ENCODE results near the gene SCYGR8. TPM values are rescaled to one million over a fixed set of nuclear protein-coding genes. Genes with fewer than 3 reads are reported as not detected.

Gene SCYGR8
- not detected in 2 replicates for total RNA-seq

GRCh38 chr2:227745594-227745993 is at the start of gene SCYGR8:
TSS of gene SCYGR8 (plus strand) at chr2:227745894. CDS start at chr2:227745894, 0 bp downstream.
- DNase-seq (ENCODE audit: low spot score): no peak

GRCh38 chr2:227696990-227697679 is 48.6 kb upstream of the SCYGR8 start:
- H3K27me3 Mint-ChIP-seq (ENCODE audit: low read depth): peaks cover under 1% of the 10 kb centered on the region
- no peaks in the 10 kb centered on the region for H3K9me3 Mint-ChIP-seq
- no peak overlapping the region for H3K4me3 Mint-ChIP-seq (ENCODE audit: low read depth)
- H3K27ac Mint-ChIP-seq: no peak overlapping the region
- H3K36me3 Mint-ChIP-seq (ENCODE audit: low read depth): no peaks in the 10 kb centered on the region
- no peak for DNase-seq (ENCODE audit: low spot score)
- intact Hi-C loops (cut with micrococcal nuclease): no loop called here
- H3K4me1 Mint-ChIP-seq (ENCODE audit: low read depth): no peaks in the 10 kb centered on the region

More at GRCh38 chr2:227745594-227745993, at the start of gene SCYGR8:
- Mint-ChIP-seq H3K36me3 (ENCODE audit: low read depth) (no peaks in the 10 kb centered on the region), H3K4me3 (ENCODE audit: low read depth) (no peak within 1 kb of the TSS), H3K4me1 (ENCODE audit: low read depth) (no peaks in the 10 kb centered on the region), H3K27ac (no peak within 1 kb of the TSS), H3K9me3 (no peaks in the 10 kb centered on the region), H3K27me3 (ENCODE audit: low read depth) (no peaks in the 10 kb centered on the region)
- intact Hi-C loops (cut with micrococcal nuclease): no loop called here

- Mint-ChIP-seq H3K36me3 (ENCODE audit: low read depth) (no peaks in the 10 kb centered on the region), H3K27me3 (ENCODE audit: low read depth) (no peaks in the 10 kb centered on the region), H3K4me1 (ENCODE audit: low read depth) (no peaks in the 10 kb centered on the region), H3K4me3 (ENCODE audit: low read depth) (no peak overlapping the region), H3K27ac (no peak overlapping the region), H3K9me3 (no peaks in the 10 kb centered on the region)
- intact Hi-C loops (cut with micrococcal nuclease): no loop called here
- DNase-seq (ENCODE audit: low spot score): no peak
These were observed 44.1 kb upstream of the SCYGR8 start for GRCh38 chr2:227701556-227701955.

- H3K4me1 Mint-ChIP-seq (ENCODE audit: low read depth): no peaks in the 10 kb centered on the region
- H3K27me3 Mint-ChIP-seq (ENCODE audit: low read depth): no peaks in the 10 kb centered on the region
- no peaks in the 10 kb centered on the region for H3K36me3 Mint-ChIP-seq (ENCODE audit: low read depth)
- no peak overlapping the region for H3K27ac Mint-ChIP-seq
- DNase-seq (ENCODE audit: low spot score): no peak
- H3K4me3 Mint-ChIP-seq (ENCODE audit: low read depth): no peak overlapping the region
- intact Hi-C loops (cut with micrococcal nuclease): no loop called here
- no peaks in the 10 kb centered on the region for H3K9me3 Mint-ChIP-seq
These were observed 42.4 kb upstream of the SCYGR8 start for GRCh38 chr2:227703280-227703732.

GRCh38 chr2:227703961-227704360 is 41.7 kb upstream of the SCYGR8 start:
- Mint-ChIP-seq H3K27me3 (ENCODE audit: low read depth) (no peaks in the 10 kb centered on the region), H3K36me3 (ENCODE audit: low read depth) (no peaks in the 10 kb centered on the region), H3K27ac (no peak overlapping the region), H3K4me3 (ENCODE audit: low read depth) (no peak overlapping the region), H3K4me1 (ENCODE audit: low read depth) (no peaks in the 10 kb centered on the region), H3K9me3 (no peaks in the 10 kb centered on the region)
- DNase-seq (ENCODE audit: low spot score): no peak
- intact Hi-C loops (cut with micrococcal nuclease): no loop called here

- no peaks in the 10 kb centered on the region for H3K36me3 Mint-ChIP-seq (ENCODE audit: low read depth)
- no peak overlapping the region for H3K27ac Mint-ChIP-seq
- H3K4me1 Mint-ChIP-seq (ENCODE audit: low read depth): no peaks in the 10 kb centered on the region
- H3K27me3 Mint-ChIP-seq (ENCODE audit: low read depth): no peaks in the 10 kb centered on the region
- intact Hi-C loops (cut with micrococcal nuclease): no loop called here
- H3K9me3 Mint-ChIP-seq: no peaks in the 10 kb centered on the region
- DNase-seq (ENCODE audit: low spot score): no peak
- no peak overlapping the region for H3K4me3 Mint-ChIP-seq (ENCODE audit: low read depth)
These were observed 38.8 kb upstream of the SCYGR8 start for GRCh38 chr2:227706859-227707258.

GRCh38 chr2:227707390-227707789 is 38.3 kb upstream of the SCYGR8 start:
- Mint-ChIP-seq H3K27me3 (ENCODE audit: low read depth) (no peaks in the 10 kb centered on the region), H3K9me3 (no peaks in the 10 kb centered on the region), H3K27ac (no peak overlapping the region), H3K36me3 (ENCODE audit: low read depth) (no peaks in the 10 kb centered on the region), H3K4me1 (ENCODE audit: low read depth) (no peaks in the 10 kb centered on the region), H3K4me3 (ENCODE audit: low read depth) (no peak overlapping the region)
- no peak for DNase-seq (ENCODE audit: low spot score)
- intact Hi-C loops (cut with micrococcal nuclease): no loop called here

- no peaks in the 10 kb centered on the region for H3K27me3 Mint-ChIP-seq (ENCODE audit: low read depth)
- no peak overlapping the region for H3K4me3 Mint-ChIP-seq (ENCODE audit: low read depth)
- H3K36me3 Mint-ChIP-seq (ENCODE audit: low read depth): no peaks in the 10 kb centered on the region
- no peaks in the 10 kb centered on the region for H3K4me1 Mint-ChIP-seq (ENCODE audit: low read depth)
- H3K27ac Mint-ChIP-seq: no peak overlapping the region
- H3K9me3 Mint-ChIP-seq: no peaks in the 10 kb centered on the region
- no peak for DNase-seq (ENCODE audit: low spot score)
- intact Hi-C loops (cut with micrococcal nuclease): no loop called here
These were observed 34.7 kb upstream of the SCYGR8 start for GRCh38 chr2:227710986-227711385.

- Mint-ChIP-seq H3K4me3 (ENCODE audit: low read depth) (no peak overlapping the region), H3K4me1 (ENCODE audit: low read depth) (no peaks in the 10 kb centered on the region), H3K36me3 (ENCODE audit: low read depth) (no peaks in the 10 kb centered on the region), H3K9me3 (no peaks in the 10 kb centered on the region), H3K27me3 (ENCODE audit: low read depth) (peaks cover 6% of the 10 kb centered on the region), H3K27ac (no peak overlapping the region)
- intact Hi-C loops (cut with micrococcal nuclease): no loop called here
- no peak for DNase-seq (ENCODE audit: low spot score)
These were observed 32.4 kb upstream of the SCYGR8 start for GRCh38 chr2:227713291-227713690.

- no peak for DNase-seq (ENCODE audit: low spot score)
- H3K27ac Mint-ChIP-seq: no peak overlapping the region
- no peaks in the 10 kb centered on the region for H3K36me3 Mint-ChIP-seq (ENCODE audit: low read depth)
- intact Hi-C loops (cut with micrococcal nuclease): no loop called here
- peaks cover 6% of the 10 kb centered on the region for H3K27me3 Mint-ChIP-seq (ENCODE audit: low read depth)
- no peaks in the 10 kb centered on the region for H3K9me3 Mint-ChIP-seq
- no peak overlapping the region for H3K4me3 Mint-ChIP-seq (ENCODE audit: low read depth)
- H3K4me1 Mint-ChIP-seq (ENCODE audit: low read depth): no peaks in the 10 kb centered on the region
These were observed 29.2 kb upstream of the SCYGR8 start for GRCh38 chr2:227716501-227716900.

GRCh38 chr2:227717687-227718567 is 27.8 kb upstream of the SCYGR8 start, which contains the start of gene SLC19A3:
TSS of gene SLC19A3 (minus strand) at chr2:227718028. CDS start at chr2:227702318, 15,710 bp downstream.
- H3K9me3 Mint-ChIP-seq: no peaks in the 10 kb centered on the region
- intact Hi-C loops (cut with micrococcal nuclease): no loop called here
- H3K4me3 Mint-ChIP-seq (ENCODE audit: low read depth): no peak within 1 kb of the TSS
- H3K27ac Mint-ChIP-seq: no peak within 1 kb of the TSS
- peaks cover 6% of the 10 kb centered on the region for H3K27me3 Mint-ChIP-seq (ENCODE audit: low read depth)
- no peaks in the 10 kb centered on the region for H3K4me1 Mint-ChIP-seq (ENCODE audit: low read depth)
- no peak for DNase-seq (ENCODE audit: low spot score)
- no peaks in the 10 kb centered on the region for H3K36me3 Mint-ChIP-seq (ENCODE audit: low read depth)

- H3K27ac Mint-ChIP-seq: no peak overlapping the region
- DNase-seq (ENCODE audit: low spot score): no peak
- H3K9me3 Mint-ChIP-seq: no peaks in the 10 kb centered on the region
- no peaks in the 10 kb centered on the region for H3K4me1 Mint-ChIP-seq (ENCODE audit: low read depth)
- H3K4me3 Mint-ChIP-seq (ENCODE audit: low read depth): no peak overlapping the region
- intact Hi-C loops (cut with micrococcal nuclease): no loop called here
- peaks cover 6% of the 10 kb centered on the region for H3K27me3 Mint-ChIP-seq (ENCODE audit: low read depth)
- H3K36me3 Mint-ChIP-seq (ENCODE audit: low read depth): no peaks in the 10 kb centered on the region
These were observed 26.1 kb upstream of the SCYGR8 start for GRCh38 chr2:227719641-227720040.

- H3K36me3 Mint-ChIP-seq (ENCODE audit: low read depth): no peaks in the 10 kb centered on the region
- intact Hi-C loops (cut with micrococcal nuclease): no loop called here
- no peak for DNase-seq (ENCODE audit: low spot score)
- no peak overlapping the region for H3K27ac Mint-ChIP-seq
- H3K9me3 Mint-ChIP-seq: no peaks in the 10 kb centered on the region
- peaks cover 6% of the 10 kb centered on the region for H3K27me3 Mint-ChIP-seq (ENCODE audit: low read depth)
- H3K4me3 Mint-ChIP-seq (ENCODE audit: low read depth): no peak overlapping the region
- no peaks in the 10 kb centered on the region for H3K4me1 Mint-ChIP-seq (ENCODE audit: low read depth)
These were observed 25.0 kb upstream of the SCYGR8 start for GRCh38 chr2:227720680-227721079.

Measured in activated T-helper 2 cell treated with anti-CD3 and anti-CD28 coated beads, Interferon-gamma antibody, Interleukin-2, Interleukin-4, amounts not matched to agents 10 μg/mL and 5 μg/mL and 100 μg/mL, durations not matched to agents 14 hours and 24 hours and 36 hours (primary cell).